Measurements from ENCODE around the gene BACH2. TPM values are rescaled to one million over a fixed set of nuclear protein-coding genes. Genes with fewer than 3 reads are reported as not detected.

BACH2 gene
- total and polyA plus RNA-seq, 2 experiments from 2014 or later, result 1.6 to 5.7 TPM

GRCh38 chr6:90065173-90065572 is 231.5 kb downstream of the BACH2 start:
- H3K79me2 ChIP-seq (replicated peaks; ENCODE audit: insufficient read depth), result no peaks in the 10 kb centered on the region
- no peaks in the 10 kb centered on the region for H4K20me1 ChIP-seq (replicated peaks; ENCODE audit: insufficient read depth)
- H3K27ac ChIP-seq (ENCODE audit: low read depth), result no peak overlapping the region
- H3K4me1 ChIP-seq (ENCODE audit: insufficient read depth), result no peaks in the 10 kb centered on the region
- Mint-ChIP-seq H3K36me3 (ENCODE audit: low read depth) (no peaks in the 10 kb centered on the region), H3K4me3 (no peak overlapping the region), H3K27ac (no peak overlapping the region), H3K27me3 (ENCODE audit: insufficient read depth, low read depth, poor library complexity) (no peaks in the 10 kb centered on the region), H3K4me1 (peaks cover 14% of the 10 kb centered on the region; the same call in 2 of the 3 replicates), H3K9me3 (no peaks in the 10 kb centered on the region)
- DNase-seq (ENCODE audit: low spot score) (no peak), ATAC-seq (no peak)
- no peaks in the 10 kb centered on the region for H3K9me2 ChIP-seq (ENCODE audit: insufficient read depth)
- no peaks in the 10 kb centered on the region for H3K36me3 ChIP-seq (ENCODE audit: insufficient read depth)
- H3K4me2 ChIP-seq, result no peak overlapping the region
- H3K4me3 ChIP-seq, result no peak overlapping the region
- H3F3A ChIP-seq (replicated peaks; ENCODE audit: low read depth), result no peaks in the 10 kb centered on the region
- TF ChIP-seq ZNF462 (CRISPR knock-in tag; IDR thresholded peaks at IDR 0.05) (no peak), CREB1 (CRISPR knock-in tag; IDR thresholded peaks at IDR 0.05; ENCODE audit: low read depth) (no peak), CTCF (conservative IDR thresholded peaks at IDR 0.05; ENCODE audit: low read depth in 2 of 2) (no peak), REST (IDR thresholded peaks at IDR 0.05; ENCODE audit: unreplicated experiment) (no peak), JUNB (IDR thresholded peaks at IDR 0.05; ENCODE audit: unreplicated experiment) (no peak), ETS1 (IDR thresholded peaks at IDR 0.05) (no peak), ZNF331 (CRISPR knock-in tag; IDR thresholded peaks at IDR 0.05; ENCODE audit: low read depth) (no peak), EZH2phosphoT487 (IDR thresholded peaks at IDR 0.05; ENCODE audit: unreplicated experiment) (no peak), POLR2AphosphoS5 (IDR thresholded peaks at IDR 0.05; ENCODE audit: low read depth) (no peak), NANOG (IDR thresholded peaks at IDR 0.05; ENCODE audit: borderline replicate concordance) (no peak), ZNF114 (CRISPR knock-in tag; IDR thresholded peaks at IDR 0.05) (no peak), STAT1 (IDR thresholded peaks at IDR 0.05; ENCODE audit: unreplicated experiment) (no peak), EZH2 (IDR thresholded peaks at IDR 0.05; ENCODE audit: low read depth, unreplicated experiment) (no peak)
- H3K27me3 ChIP-seq (ENCODE audit: insufficient read depth), result no peaks in the 10 kb centered on the region
- H2AFZ ChIP-seq, result no peak overlapping the region

All from GM23338 (cell line).